Sigmoid colon (tissue), 4 donors: ENCODE data around the gene DNAH10.

Experiments used
- EP300 ChIP-seq, 4 donors: sonication (generic); formaldehyde crosslinking; IDR thresholded peaks; one replicate each; pipeline ENCODE4 v1.6.1; 2017; ENCODE audit warnings: antibody characterized with exemption in 4 of 4
- TF ChIP-seq, protein P1 (sequence below), 4 experiments: fragments of 450-650 bp in 3 of 4; fragments of 200-600 bp in 1 of 4; IDR thresholded peaks; one replicate each; pipeline ENCODE4 v1.5.1; 2016 to 2019; ENCODE audit warnings: antibody characterized with exemption in 4 of 4, mild to moderate bottlenecking in 3 of 4, moderate library complexity in 2 of 4

DNA sequence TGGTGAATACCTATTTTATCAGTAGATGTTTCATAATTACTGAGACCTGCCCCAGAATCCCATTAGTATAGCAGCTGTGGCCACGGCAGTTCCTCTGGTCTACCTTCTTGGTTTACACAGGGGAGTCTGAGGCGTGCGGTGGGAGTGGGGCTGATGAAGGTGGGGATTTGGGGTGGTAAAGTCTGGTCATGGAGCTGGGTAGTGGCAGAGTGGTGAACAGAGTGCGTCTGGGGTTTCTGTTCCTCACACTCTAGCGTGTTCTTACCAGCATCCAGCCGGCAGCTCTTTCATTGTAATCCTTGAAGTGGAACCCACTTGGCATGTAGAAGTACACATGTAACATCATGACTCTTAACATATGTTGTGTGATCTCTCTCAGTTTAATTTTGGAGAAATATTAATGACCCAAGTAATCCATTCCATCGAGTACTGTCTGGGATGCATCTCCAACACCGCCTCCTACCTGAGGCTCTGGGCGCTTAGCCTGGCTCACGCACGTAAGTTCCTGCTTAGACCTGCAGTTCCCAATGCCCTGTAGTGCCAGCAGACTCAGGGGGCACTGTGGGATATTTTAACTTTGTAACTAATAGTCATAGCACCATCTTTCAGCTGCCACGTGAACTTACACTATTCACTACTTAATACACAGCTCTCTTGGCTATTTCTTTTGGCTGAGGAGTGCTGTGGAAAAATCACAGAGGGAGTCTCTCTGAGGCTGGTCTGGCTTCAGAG lies 7.9 kb upstream of the DNAH10 start:
- TF ChIP-seq, protein P1, sequence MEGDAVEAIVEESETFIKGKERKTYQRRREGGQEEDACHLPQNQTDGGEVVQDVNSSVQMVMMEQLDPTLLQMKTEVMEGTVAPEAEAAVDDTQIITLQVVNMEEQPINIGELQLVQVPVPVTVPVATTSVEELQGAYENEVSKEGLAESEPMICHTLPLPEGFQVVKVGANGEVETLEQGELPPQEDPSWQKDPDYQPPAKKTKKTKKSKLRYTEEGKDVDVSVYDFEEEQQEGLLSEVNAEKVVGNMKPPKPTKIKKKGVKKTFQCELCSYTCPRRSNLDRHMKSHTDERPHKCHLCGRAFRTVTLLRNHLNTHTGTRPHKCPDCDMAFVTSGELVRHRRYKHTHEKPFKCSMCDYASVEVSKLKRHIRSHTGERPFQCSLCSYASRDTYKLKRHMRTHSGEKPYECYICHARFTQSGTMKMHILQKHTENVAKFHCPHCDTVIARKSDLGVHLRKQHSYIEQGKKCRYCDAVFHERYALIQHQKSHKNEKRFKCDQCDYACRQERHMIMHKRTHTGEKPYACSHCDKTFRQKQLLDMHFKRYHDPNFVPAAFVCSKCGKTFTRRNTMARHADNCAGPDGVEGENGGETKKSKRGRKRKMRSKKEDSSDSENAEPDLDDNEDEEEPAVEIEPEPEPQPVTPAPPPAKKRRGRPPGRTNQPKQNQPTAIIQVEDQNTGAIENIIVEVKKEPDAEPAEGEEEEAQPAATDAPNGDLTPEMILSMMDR (IDR thresholded peaks at IDR 0.05) = no peak
- no peak for TF ChIP-seq EP300 (IDR thresholded peaks at IDR 0.05)
